ENCODE measurements around the gene TMEM97.

DNA sequence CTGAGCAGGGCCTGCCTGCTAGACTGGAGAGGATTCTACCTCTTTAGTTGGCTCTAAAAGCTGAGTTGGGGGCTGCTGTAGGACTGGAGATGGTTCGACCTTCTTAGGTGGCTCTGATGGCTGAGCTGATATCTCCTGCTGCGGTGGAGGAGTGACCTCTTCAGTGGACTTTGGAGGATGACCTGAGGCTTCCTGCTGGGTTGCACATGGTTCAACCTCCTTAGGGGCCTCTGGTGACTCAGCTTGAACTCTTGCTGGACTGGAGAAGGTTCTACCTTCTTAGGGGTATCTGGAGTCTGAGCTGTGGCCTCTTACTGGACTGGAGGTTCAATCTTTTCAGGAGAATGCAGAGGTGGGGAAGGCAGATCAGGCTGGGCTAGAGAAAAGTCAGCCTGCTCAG lies 48.9 kb upstream of the TMEM97 start:
- TF ChIP-seq CREB1 (CRISPR knock-in tag; IDR thresholded peaks at IDR 0.05; ENCODE audit: low read depth) (no peak), POLR2AphosphoS5 (IDR thresholded peaks at IDR 0.05; ENCODE audit: low read depth) (no peak), EZH2 (IDR thresholded peaks at IDR 0.05; ENCODE audit: low read depth, unreplicated experiment) (no peak), JUNB (IDR thresholded peaks at IDR 0.05; ENCODE audit: unreplicated experiment) (no peak), ZNF331 (CRISPR knock-in tag; IDR thresholded peaks at IDR 0.05; ENCODE audit: low read depth) (no peak), STAT1 (IDR thresholded peaks at IDR 0.05; ENCODE audit: unreplicated experiment) (no peak), ZNF114 (CRISPR knock-in tag; IDR thresholded peaks at IDR 0.05) (no peak), NANOG (IDR thresholded peaks at IDR 0.05; ENCODE audit: borderline replicate concordance) (no peak), EZH2phosphoT487 (IDR thresholded peaks at IDR 0.05; ENCODE audit: unreplicated experiment) (no peak)
- TF ChIP-seq, protein P1, sequence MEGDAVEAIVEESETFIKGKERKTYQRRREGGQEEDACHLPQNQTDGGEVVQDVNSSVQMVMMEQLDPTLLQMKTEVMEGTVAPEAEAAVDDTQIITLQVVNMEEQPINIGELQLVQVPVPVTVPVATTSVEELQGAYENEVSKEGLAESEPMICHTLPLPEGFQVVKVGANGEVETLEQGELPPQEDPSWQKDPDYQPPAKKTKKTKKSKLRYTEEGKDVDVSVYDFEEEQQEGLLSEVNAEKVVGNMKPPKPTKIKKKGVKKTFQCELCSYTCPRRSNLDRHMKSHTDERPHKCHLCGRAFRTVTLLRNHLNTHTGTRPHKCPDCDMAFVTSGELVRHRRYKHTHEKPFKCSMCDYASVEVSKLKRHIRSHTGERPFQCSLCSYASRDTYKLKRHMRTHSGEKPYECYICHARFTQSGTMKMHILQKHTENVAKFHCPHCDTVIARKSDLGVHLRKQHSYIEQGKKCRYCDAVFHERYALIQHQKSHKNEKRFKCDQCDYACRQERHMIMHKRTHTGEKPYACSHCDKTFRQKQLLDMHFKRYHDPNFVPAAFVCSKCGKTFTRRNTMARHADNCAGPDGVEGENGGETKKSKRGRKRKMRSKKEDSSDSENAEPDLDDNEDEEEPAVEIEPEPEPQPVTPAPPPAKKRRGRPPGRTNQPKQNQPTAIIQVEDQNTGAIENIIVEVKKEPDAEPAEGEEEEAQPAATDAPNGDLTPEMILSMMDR (conservative IDR thresholded peaks at IDR 0.05; ENCODE audit: low read depth in 2 of 2) = no peak
- TF ChIP-seq, protein P2, sequence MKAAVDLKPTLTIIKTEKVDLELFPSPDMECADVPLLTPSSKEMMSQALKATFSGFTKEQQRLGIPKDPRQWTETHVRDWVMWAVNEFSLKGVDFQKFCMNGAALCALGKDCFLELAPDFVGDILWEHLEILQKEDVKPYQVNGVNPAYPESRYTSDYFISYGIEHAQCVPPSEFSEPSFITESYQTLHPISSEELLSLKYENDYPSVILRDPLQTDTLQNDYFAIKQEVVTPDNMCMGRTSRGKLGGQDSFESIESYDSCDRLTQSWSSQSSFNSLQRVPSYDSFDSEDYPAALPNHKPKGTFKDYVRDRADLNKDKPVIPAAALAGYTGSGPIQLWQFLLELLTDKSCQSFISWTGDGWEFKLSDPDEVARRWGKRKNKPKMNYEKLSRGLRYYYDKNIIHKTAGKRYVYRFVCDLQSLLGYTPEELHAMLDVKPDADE (IDR thresholded peaks at IDR 0.05) = no peak
- TF ChIP-seq, protein P3, sequence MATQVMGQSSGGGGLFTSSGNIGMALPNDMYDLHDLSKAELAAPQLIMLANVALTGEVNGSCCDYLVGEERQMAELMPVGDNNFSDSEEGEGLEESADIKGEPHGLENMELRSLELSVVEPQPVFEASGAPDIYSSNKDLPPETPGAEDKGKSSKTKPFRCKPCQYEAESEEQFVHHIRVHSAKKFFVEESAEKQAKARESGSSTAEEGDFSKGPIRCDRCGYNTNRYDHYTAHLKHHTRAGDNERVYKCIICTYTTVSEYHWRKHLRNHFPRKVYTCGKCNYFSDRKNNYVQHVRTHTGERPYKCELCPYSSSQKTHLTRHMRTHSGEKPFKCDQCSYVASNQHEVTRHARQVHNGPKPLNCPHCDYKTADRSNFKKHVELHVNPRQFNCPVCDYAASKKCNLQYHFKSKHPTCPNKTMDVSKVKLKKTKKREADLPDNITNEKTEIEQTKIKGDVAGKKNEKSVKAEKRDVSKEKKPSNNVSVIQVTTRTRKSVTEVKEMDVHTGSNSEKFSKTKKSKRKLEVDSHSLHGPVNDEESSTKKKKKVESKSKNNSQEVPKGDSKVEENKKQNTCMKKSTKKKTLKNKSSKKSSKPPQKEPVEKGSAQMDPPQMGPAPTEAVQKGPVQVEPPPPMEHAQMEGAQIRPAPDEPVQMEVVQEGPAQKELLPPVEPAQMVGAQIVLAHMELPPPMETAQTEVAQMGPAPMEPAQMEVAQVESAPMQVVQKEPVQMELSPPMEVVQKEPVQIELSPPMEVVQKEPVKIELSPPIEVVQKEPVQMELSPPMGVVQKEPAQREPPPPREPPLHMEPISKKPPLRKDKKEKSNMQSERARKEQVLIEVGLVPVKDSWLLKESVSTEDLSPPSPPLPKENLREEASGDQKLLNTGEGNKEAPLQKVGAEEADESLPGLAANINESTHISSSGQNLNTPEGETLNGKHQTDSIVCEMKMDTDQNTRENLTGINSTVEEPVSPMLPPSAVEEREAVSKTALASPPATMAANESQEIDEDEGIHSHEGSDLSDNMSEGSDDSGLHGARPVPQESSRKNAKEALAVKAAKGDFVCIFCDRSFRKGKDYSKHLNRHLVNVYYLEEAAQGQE (IDR thresholded peaks at IDR 0.05; ENCODE audit: unreplicated experiment) = no peak
- TF ChIP-seq, protein P4, sequence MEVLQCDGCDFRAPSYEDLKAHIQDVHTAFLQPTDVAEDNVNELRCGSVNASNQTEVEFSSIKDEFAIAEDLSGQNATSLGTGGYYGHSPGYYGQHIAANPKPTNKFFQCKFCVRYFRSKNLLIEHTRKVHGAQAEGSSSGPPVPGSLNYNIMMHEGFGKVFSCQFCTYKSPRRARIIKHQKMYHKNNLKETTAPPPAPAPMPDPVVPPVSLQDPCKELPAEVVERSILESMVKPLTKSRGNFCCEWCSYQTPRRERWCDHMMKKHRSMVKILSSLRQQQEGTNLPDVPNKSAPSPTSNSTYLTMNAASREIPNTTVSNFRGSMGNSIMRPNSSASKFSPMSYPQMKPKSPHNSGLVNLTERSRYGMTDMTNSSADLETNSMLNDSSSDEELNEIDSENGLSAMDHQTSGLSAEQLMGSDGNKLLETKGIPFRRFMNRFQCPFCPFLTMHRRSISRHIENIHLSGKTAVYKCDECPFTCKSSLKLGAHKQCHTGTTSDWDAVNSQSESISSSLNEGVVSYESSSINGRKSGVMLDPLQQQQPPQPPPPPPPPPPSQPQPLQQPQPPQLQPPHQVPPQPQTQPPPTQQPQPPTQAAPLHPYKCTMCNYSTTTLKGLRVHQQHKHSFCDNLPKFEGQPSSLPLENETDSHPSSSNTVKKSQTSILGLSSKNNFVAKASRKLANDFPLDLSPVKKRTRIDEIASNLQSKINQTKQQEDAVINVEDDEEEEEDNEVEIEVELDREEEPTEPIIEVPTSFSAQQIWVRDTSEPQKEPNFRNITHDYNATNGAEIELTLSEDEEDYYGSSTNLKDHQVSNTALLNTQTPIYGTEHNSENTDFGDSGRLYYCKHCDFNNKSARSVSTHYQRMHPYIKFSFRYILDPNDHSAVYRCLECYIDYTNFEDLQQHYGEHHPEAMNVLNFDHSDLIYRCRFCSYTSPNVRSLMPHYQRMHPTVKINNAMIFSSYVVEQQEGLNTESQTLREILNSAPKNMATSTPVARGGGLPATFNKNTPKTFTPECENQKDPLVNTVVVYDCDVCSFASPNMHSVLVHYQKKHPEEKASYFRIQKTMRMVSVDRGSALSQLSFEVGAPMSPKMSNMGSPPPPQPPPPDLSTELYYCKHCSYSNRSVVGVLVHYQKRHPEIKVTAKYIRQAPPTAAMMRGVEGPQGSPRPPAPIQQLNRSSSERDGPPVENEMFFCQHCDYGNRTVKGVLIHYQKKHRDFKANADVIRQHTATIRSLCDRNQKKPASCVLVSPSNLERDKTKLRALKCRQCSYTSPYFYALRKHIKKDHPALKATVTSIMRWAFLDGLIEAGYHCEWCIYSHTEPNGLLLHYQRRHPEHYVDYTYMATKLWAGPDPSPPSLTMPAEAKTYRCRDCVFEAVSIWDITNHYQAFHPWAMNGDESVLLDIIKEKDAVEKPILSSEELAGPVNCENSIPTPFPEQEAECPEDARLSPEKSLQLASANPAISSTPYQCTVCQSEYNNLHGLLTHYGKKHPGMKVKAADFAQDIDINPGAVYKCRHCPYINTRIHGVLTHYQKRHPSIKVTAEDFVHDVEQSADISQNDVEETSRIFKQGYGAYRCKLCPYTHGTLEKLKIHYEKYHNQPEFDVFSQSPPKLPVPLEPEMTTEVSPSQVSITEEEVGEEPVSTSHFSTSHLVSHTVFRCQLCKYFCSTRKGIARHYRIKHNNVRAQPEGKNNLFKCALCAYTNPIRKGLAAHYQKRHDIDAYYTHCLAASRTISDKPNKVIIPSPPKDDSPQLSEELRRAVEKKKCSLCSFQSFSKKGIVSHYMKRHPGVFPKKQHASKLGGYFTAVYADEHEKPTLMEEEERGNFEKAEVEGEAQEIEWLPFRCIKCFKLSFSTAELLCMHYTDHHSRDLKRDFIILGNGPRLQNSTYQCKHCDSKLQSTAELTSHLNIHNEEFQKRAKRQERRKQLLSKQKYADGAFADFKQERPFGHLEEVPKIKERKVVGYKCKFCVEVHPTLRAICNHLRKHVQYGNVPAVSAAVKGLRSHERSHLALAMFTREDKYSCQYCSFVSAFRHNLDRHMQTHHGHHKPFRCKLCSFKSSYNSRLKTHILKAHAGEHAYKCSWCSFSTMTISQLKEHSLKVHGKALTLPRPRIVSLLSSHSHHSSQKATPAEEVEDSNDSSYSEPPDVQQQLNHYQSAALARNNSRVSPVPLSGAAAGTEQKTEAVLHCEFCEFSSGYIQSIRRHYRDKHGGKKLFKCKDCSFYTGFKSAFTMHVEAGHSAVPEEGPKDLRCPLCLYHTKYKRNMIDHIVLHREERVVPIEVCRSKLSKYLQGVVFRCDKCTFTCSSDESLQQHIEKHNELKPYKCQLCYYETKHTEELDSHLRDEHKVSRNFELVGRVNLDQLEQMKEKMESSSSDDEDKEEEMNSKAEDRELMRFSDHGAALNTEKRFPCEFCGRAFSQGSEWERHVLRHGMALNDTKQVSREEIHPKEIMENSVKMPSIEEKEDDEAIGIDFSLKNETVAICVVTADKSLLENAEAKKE (CRISPR knock-in tag; IDR thresholded peaks at IDR 0.05) = no peak

All from GM23338 (cell line).